Muscle layer of colon (tissue), 2 donors: ENCODE measurements around the gene CMIP.

ENCODE experiments used
- H3K27ac ChIP-seq: one replicate; pipeline ENCODE4 v1.7.0; 2013; ENCODE audit warnings: low read depth, mild to moderate bottlenecking, low read length, moderate library complexity
- H3K27me3 ChIP-seq, 2 donors: one replicate each; pipeline ENCODE4 v1.7.0; 2013; ENCODE audit warnings: low read length in 2 of 2, mild to moderate bottlenecking in 2 of 2; ENCODE audit not compliant: insufficient read depth in 2 of 2, control insufficient read depth in 1 of 2
- H3K36me3 ChIP-seq: one replicate; pipeline ENCODE4 v1.7.0; 2013; ENCODE audit warnings: mild to moderate bottlenecking, low read length; ENCODE audit not compliant: insufficient read depth
- H3K4me1 ChIP-seq: one replicate; pipeline ENCODE4 v1.7.0; 2013; ENCODE audit warnings: mild to moderate bottlenecking, low read length; ENCODE audit not compliant: insufficient read depth
- H3K4me3 ChIP-seq, 2 donors: one replicate each; pipeline ENCODE4 v1.7.0; 2013; ENCODE audit warnings: low read length in 2 of 2, low read depth in 1 of 2, mild to moderate bottlenecking in 1 of 2, moderate library complexity in 1 of 2
- H3K9ac ChIP-seq: one replicate; pipeline ENCODE4 v1.7.0; 2013; ENCODE audit warnings: low read length
- H3K9me3 ChIP-seq: one replicate; pipeline ENCODE4 v1.7.0; 2013; ENCODE audit warnings: mild to moderate bottlenecking, low read length
- donor health status: abdominal sarcoma.
- donor health status: Adenocarcinoma of cecum.

The CMIP gene

GRCh38 chr16:81597079-81597658, 152.6 kb downstream of the CMIP start:
- Histone ChIP-seq H3K27ac (no peak overlapping the region), H3K9me3 (no peaks in the 10 kb centered on the region), H3K36me3 (no peaks in the 10 kb centered on the region), H3K27me3 (no peaks in the 10 kb centered on the region), H3K4me3 (no peak overlapping the region), H3K9ac (no peak overlapping the region), H3K4me1 (peaks cover 6% of the 10 kb centered on the region)

- Histone ChIP-seq H3K27me3 (no peaks in the 10 kb centered on the region), H3K36me3 (no peaks in the 10 kb centered on the region), H3K4me1 (peaks cover 6% of the 10 kb centered on the region), H3K9me3 (no peaks in the 10 kb centered on the region), H3K27ac (no peak overlapping the region), H3K4me3 (no peak overlapping the region), H3K9ac (no peak overlapping the region)
These were observed 153.5 kb downstream of the CMIP start for GRCh38 chr16:81598083-81598482.

- Histone ChIP-seq H3K27me3 (no peaks in the 10 kb centered on the region), H3K9me3 (no peaks in the 10 kb centered on the region), H3K27ac (no peak overlapping the region)
These were observed 154.6 kb downstream of the CMIP start for GRCh38 chr16:81599034-81599744.

GRCh38 chr16:81600275-81600674, 155.7 kb downstream of the CMIP start:
- no peak overlapping the region for H3K9ac ChIP-seq
- H3K27ac ChIP-seq: no peak overlapping the region
- H3K27me3 ChIP-seq: no peaks in the 10 kb centered on the region
- H3K4me1 ChIP-seq: peaks cover 6% of the 10 kb centered on the region
- no peak overlapping the region for H3K4me3 ChIP-seq
- no peaks in the 10 kb centered on the region for H3K9me3 ChIP-seq
- H3K36me3 ChIP-seq: no peaks in the 10 kb centered on the region

More at GRCh38 chr16:81599034-81599744, 154.6 kb downstream of the CMIP start:
- Histone ChIP-seq H3K9ac (no peak overlapping the region), H3K4me3 (no peak overlapping the region), H3K36me3 (no peaks in the 10 kb centered on the region), H3K4me1 (peaks cover 6% of the 10 kb centered on the region)

GRCh38 chr16:81601008-81601428, 156.4 kb downstream of the CMIP start:
- no peak overlapping the region for H3K27ac ChIP-seq
- H3K4me3 ChIP-seq: no peak overlapping the region
- no peak overlapping the region for H3K9ac ChIP-seq

GRCh38 chr16:81601601-81602255, 157.1 kb downstream of the CMIP start:
- Histone ChIP-seq H3K4me3 (no peak overlapping the region), H3K27ac (no peak overlapping the region), H3K36me3 (no peaks in the 10 kb centered on the region), H3K9me3 (no peaks in the 10 kb centered on the region), H3K9ac (no peak overlapping the region), H3K27me3 (no peaks in the 10 kb centered on the region), H3K4me1 (peaks cover 6% of the 10 kb centered on the region)

More at GRCh38 chr16:81601008-81601428, 156.4 kb downstream of the CMIP start:
- Histone ChIP-seq H3K9me3 (no peaks in the 10 kb centered on the region), H3K36me3 (no peaks in the 10 kb centered on the region), H3K27me3 (no peaks in the 10 kb centered on the region), H3K4me1 (peaks cover 6% of the 10 kb centered on the region)

DNA sequence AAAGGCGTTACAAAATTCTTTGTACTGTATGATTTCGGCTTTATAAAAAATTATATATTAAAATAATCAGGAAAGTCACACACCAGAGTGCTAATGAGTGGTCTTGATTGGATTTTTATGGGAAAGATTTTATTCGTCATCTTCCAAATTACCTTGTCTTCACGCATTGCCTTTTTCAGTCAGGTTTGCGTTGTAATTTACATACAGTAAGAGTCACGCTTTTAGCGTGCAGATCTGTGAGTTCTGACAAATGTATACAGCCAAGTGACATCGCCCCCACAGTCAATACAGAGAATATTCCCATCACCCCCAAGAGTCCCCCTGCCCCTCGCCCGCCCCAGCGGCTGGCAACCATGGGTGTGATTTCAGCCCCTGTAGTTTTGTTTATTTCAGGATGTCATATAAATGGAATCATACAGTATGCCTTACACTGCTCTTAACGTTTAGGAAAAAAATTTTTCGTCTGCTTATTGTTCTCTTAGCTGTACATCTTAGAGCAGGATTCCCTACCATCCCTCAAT, 157.7 kb downstream of the CMIP start:
- no peak overlapping the region for H3K9ac ChIP-seq

DNA sequence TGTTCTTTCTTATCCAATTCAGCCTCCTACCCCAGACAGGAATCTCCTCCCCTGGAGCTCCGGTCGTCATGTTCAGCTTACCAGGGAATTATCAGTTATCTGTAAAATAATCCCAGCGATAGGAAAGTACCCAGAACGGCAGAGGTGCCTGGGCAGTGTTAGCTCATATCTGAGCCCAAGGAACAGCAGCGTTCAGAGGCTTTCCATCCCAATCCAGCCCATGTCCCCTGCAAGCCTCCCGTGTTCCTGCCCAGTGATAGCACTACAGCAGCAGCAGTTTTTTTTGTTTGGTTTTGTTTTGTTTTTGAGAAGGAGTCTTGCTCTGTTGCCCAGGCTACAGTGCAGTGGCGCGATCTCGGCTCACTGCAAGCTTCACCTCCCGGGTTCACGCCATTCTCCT, 158.2 kb downstream of the CMIP start:
- Histone ChIP-seq H3K4me1 (peaks cover 6% of the 10 kb centered on the region), H3K9me3 (no peaks in the 10 kb centered on the region), H3K27me3 (no peaks in the 10 kb centered on the region), H3K27ac (no peak overlapping the region), H3K9ac (no peak overlapping the region), H3K4me3 (no peak overlapping the region), H3K36me3 (no peaks in the 10 kb centered on the region)

More for the DNA sequence above, 157.7 kb downstream of the CMIP start:
- H3K36me3 ChIP-seq: no peaks in the 10 kb centered on the region
- no peak overlapping the region for H3K4me3 ChIP-seq
- no peaks in the 10 kb centered on the region for H3K9me3 ChIP-seq
- peaks cover 6% of the 10 kb centered on the region for H3K4me1 ChIP-seq
- H3K27me3 ChIP-seq: no peaks in the 10 kb centered on the region
- no peak overlapping the region for H3K27ac ChIP-seq

GRCh38 chr16:81604960-81605383, 160.4 kb downstream of the CMIP start:
- Histone ChIP-seq H3K27ac (no peak overlapping the region), H3K9ac (no peak overlapping the region), H3K4me3 (no peak overlapping the region), H3K4me1 (peaks cover 16% of the 10 kb centered on the region), H3K9me3 (no peaks in the 10 kb centered on the region), H3K27me3 (no peaks in the 10 kb centered on the region), H3K36me3 (no peaks in the 10 kb centered on the region)

- no peaks in the 10 kb centered on the region for H3K9me3 ChIP-seq
- H3K4me1 ChIP-seq: peaks cover 10% of the 10 kb centered on the region
- no peaks in the 10 kb centered on the region for H3K27me3 ChIP-seq
- no peaks in the 10 kb centered on the region for H3K36me3 ChIP-seq
- no peak overlapping the region for H3K9ac ChIP-seq
- H3K4me3 ChIP-seq: no peak overlapping the region
- no peak overlapping the region for H3K27ac ChIP-seq
These were observed 161.4 kb downstream of the CMIP start for GRCh38 chr16:81606039-81606438.

GRCh38 chr16:81607006-81607405, 162.4 kb downstream of the CMIP start:
- Histone ChIP-seq H3K36me3 (no peaks in the 10 kb centered on the region), H3K4me1 (peaks cover 10% of the 10 kb centered on the region), H3K9ac (no peak overlapping the region), H3K27me3 (no peaks in the 10 kb centered on the region), H3K4me3 (no peak overlapping the region), H3K9me3 (no peaks in the 10 kb centered on the region), H3K27ac (no peak overlapping the region)
